HepG2 (cell line): ENCODE results near the gene ALKBH4. TPM values are rescaled to one million over a fixed set of nuclear protein-coding genes. Genes with fewer than 3 reads are reported as not detected.
A peak's percentile ranks its signal among the peaks of the same experiment; 100 is the strongest.

ENCODE experiments used
- FOXC1 ChIP-seq: sonication (generic); formaldehyde crosslinking; IDR thresholded peaks from 2 replicates; pipeline ENCODE4 v1.8.0; 2022; ENCODE audit warnings: mild to moderate bottlenecking, missing genetic modification reagents, borderline replicate concordance
- HOXD1 ChIP-seq: sonication (generic); formaldehyde crosslinking; IDR thresholded peaks from 2 replicates; pipeline ENCODE4 v1.5.0; 2020; ENCODE audit warnings: missing genetic modification reagents
- REPIN1 ChIP-seq: sonication (generic); formaldehyde crosslinking; IDR thresholded peaks from 2 replicates; pipeline ENCODE4 v1.8.0; 2022; ENCODE audit warnings: missing genetic modification reagents, low read depth, mild to moderate bottlenecking, borderline replicate concordance
- ZC3H4 ChIP-seq: sonication (generic); formaldehyde crosslinking; IDR thresholded peaks from 2 replicates; pipeline ENCODE4 v1.4.0; 2020; ENCODE audit warnings: missing genetic modification reagents, borderline replicate concordance
- ZNF121 ChIP-seq: sonication (generic); formaldehyde crosslinking; IDR thresholded peaks from 2 replicates; pipeline ENCODE4 v1.5.0; 2020; ENCODE audit warnings: mild to moderate bottlenecking, missing genetic modification reagents
- ZNF230 ChIP-seq: sonication (generic); formaldehyde crosslinking; IDR thresholded peaks from 2 replicates; pipeline ENCODE4 v1.4.0; 2020; ENCODE audit warnings: mild to moderate bottlenecking, missing genetic modification reagents
- polyA plus RNA-seq, 8 experiments: library from polyadenylated mRNA; depleted of rRNA in 3 of 8; stranded (reverse) in 7 of 8; unstranded in 1 of 8; fragments of >200 nt; fragmentation: Illumina TruSeq in 4 of 8; extraction: Trizol in 4 of 8; gene quantifications; 2 replicates each; pipeline versions ENCODE4 v1.2.1 to v1.2.3, GENCODE V29; 2011 to 2016; ENCODE audit warnings: low read depth in 4 of 8, missing spikeins in 1 of 8, mixed read lengths in 1 of 8; ENCODE audit not compliant: insufficient read depth in 1 of 8
- total RNA-seq, 5 experiments: library from RNA; depleted of rRNA; stranded (reverse); fragments of >200 nt; fragmentation: Illumina TruSeq; extraction: Trizol; gene quantifications; 2 replicates each; pipeline ENCODE4 v1.2.3, GENCODE V29; 2016; ENCODE audit warnings: low read depth in 1 of 5
- TF ChIP-seq, protein P1 (sequence below), 2 experiments: sonication (generic) in 1 of 2; formaldehyde crosslinking in 1 of 2; IDR thresholded peaks; 2 replicates each; pipeline versions ENCODE4 v1.4.0 to v1.6.1; 2018 to 2020; ENCODE audit warnings: missing genetic modification reagents in 2 of 2, borderline replicate concordance in 1 of 2, low read depth in 1 of 2, mild to moderate bottlenecking in 1 of 2, missing biosample characterization in 1 of 2
- TF ChIP-seq, protein P2 (sequence below): sonication (generic); formaldehyde crosslinking; IDR thresholded peaks from 2 replicates; pipeline ENCODE4 v1.4.0; 2020; ENCODE audit warnings: missing genetic modification reagents
- TF ChIP-seq, protein P3 (sequence below): sonication (generic); formaldehyde crosslinking; IDR thresholded peaks from 2 replicates; pipeline ENCODE4 v1.4.0; 2020; ENCODE audit warnings: mild to moderate bottlenecking, missing genetic modification reagents
- TF ChIP-seq, protein P4 (sequence below): sonication (generic); formaldehyde crosslinking; IDR thresholded peaks from 2 replicates; pipeline ENCODE4 v1.5.1; 2020; ENCODE audit warnings: mild to moderate bottlenecking, missing genetic modification reagents
- TF ChIP-seq, protein P5 (sequence below): sonication (generic); formaldehyde crosslinking; IDR thresholded peaks from 2 replicates; pipeline ENCODE4 v1.9.0; 2021; ENCODE audit warnings: mild to moderate bottlenecking, missing genetic modification reagents

Gene ALKBH4
- total and polyA plus RNA-seq, 2 of the 13 experiments (the other 11 are each of a cell fraction or from before 2014, with no cell fraction given): 2.6 to 8.8 TPM

DNA sequence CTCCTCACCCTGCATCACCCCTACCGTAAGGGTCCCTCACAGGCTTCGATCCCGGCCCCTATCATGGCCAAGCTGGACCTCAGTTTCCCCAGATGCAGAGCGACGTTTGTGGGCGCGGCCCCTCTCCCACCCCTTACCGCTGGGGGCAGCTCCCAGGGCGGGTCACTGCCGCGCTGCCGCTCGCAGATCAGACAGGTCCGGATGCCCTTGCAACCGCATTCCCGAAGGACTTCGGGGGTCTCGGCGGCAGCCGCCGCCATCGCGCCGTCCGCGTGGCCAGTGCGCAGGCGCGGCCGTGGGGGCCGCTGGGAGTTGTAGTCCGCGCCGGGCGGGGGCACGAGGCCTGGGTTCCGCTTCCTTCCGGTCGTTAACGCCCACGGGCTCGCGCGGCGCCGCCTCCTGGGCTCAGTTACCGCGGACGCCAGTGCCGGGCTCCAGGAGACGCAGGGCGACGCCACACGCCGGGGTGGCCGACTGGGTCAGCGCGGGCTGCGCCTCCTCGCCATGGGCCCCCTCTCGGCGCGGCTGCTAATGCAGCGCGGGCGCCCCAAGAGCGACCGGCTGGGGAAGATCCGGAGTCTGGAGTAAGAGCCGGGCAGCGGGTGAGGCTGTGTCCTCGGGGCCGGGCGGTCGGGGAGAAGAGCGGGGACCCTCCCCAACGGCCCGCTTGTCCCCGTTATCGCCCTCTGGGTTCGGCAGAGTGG is at the start of gene ALKBH4, which contains the start of gene LRWD1 (continued):
- TF ChIP-seq REPIN1 (CRISPR knock-in tag) (peak; percentile 77; the same call in 1 of the 2 replicates), ZNF230 (CRISPR knock-in tag) (peak; percentile 43; the same call in 1 of the 2 replicates), ZC3H4 (CRISPR knock-in tag) (no peak), ZNF121 (CRISPR knock-in tag) (no peak), HOXD1 (CRISPR knock-in tag) (peak; percentile 21; the same call in 1 of the 2 replicates), FOXC1 (CRISPR knock-in tag) (peak; percentile 78; the same call in 1 of the 2 replicates)
- TF ChIP-seq, protein P1, sequence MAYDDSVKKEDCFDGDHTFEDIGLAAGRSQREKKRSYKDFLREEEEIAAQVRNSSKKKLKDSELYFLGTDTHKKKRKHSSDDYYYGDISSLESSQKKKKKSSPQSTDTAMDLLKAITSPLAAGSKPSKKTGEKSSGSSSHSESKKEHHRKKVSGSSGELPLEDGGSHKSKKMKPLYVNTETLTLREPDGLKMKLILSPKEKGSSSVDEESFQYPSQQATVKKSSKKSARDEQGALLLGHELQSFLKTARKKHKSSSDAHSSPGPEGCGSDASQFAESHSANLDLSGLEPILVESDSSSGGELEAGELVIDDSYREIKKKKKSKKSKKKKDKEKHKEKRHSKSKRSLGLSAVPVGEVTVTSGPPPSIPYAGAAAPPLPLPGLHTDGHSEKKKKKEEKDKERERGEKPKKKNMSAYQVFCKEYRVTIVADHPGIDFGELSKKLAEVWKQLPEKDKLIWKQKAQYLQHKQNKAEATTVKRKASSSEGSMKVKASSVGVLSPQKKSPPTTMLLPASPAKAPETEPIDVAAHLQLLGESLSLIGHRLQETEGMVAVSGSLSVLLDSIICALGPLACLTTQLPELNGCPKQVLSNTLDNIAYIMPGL (CRISPR knock-in tag; IDR thresholded peaks at IDR 0.05; ENCODE audit: borderline replicate concordance in 1 of 2, low read depth in 1 of 2): peak; percentile 72 to 73; a peak in 3 of 4 replicates
- TF ChIP-seq, protein P2, sequence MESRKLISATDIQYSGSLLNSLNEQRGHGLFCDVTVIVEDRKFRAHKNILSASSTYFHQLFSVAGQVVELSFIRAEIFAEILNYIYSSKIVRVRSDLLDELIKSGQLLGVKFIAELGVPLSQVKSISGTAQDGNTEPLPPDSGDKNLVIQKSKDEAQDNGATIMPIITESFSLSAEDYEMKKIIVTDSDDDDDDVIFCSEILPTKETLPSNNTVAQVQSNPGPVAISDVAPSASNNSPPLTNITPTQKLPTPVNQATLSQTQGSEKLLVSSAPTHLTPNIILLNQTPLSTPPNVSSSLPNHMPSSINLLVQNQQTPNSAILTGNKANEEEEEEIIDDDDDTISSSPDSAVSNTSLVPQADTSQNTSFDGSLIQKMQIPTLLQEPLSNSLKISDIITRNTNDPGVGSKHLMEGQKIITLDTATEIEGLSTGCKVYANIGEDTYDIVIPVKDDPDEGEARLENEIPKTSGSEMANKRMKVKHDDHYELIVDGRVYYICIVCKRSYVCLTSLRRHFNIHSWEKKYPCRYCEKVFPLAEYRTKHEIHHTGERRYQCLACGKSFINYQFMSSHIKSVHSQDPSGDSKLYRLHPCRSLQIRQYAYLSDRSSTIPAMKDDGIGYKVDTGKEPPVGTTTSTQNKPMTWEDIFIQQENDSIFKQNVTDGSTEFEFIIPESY (CRISPR knock-in tag): no peak
- TF ChIP-seq, protein P3, sequence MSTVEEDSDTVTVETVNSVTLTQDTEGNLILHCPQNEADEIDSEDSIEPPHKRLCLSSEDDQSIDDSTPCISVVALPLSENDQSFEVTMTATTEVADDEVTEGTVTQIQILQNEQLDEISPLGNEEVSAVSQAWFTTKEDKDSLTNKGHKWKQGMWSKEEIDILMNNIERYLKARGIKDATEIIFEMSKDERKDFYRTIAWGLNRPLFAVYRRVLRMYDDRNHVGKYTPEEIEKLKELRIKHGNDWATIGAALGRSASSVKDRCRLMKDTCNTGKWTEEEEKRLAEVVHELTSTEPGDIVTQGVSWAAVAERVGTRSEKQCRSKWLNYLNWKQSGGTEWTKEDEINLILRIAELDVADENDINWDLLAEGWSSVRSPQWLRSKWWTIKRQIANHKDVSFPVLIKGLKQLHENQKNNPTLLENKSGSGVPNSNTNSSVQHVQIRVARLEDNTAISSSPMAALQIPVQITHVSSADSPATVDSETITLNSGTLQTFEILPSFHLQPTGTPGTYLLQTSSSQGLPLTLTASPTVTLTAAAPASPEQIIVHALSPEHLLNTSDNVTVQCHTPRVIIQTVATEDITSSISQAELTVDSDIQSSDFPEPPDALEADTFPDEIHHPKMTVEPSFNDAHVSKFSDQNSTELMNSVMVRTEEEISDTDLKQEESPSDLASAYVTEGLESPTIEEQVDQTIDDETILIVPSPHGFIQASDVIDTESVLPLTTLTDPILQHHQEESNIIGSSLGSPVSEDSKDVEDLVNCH (CRISPR knock-in tag): no peak
- TF ChIP-seq, protein P4, sequence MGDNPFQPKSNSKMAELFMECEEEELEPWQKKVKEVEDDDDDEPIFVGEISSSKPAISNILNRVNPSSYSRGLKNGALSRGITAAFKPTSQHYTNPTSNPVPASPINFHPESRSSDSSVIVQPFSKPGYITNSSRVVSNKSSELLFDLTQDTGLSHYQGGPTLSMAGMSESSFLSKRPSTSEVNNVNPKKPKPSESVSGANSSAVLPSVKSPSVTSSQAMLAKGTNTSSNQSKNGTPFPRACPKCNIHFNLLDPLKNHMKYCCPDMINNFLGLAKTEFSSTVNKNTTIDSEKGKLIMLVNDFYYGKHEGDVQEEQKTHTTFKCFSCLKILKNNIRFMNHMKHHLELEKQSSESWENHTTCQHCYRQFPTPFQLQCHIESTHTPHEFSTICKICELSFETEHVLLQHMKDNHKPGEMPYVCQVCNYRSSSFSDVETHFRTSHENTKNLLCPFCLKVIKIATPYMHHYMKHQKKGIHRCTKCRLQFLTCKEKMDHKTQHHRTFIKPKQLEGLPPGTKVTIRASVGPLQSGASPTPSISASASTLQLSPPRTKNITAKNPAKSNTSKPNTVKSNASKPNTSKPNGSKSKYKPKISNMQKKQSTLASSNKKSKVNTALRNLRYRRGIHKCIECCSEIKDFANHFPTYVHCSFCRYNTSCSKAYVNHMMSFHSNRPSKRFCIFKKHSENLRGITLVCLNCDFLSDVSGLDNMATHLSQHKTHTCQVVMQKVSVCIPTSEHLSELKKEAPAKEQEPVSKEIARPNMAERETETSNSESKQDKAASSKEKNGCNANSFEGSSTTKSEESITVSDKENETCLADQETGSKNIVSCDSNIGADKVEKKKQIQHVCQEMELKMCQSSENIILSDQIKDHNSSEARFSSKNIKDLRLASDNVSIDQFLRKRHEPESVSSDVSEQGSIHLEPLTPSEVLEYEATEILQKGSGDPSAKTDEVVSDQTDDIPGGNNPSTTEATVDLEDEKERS: no peak
- TF ChIP-seq, protein P5, sequence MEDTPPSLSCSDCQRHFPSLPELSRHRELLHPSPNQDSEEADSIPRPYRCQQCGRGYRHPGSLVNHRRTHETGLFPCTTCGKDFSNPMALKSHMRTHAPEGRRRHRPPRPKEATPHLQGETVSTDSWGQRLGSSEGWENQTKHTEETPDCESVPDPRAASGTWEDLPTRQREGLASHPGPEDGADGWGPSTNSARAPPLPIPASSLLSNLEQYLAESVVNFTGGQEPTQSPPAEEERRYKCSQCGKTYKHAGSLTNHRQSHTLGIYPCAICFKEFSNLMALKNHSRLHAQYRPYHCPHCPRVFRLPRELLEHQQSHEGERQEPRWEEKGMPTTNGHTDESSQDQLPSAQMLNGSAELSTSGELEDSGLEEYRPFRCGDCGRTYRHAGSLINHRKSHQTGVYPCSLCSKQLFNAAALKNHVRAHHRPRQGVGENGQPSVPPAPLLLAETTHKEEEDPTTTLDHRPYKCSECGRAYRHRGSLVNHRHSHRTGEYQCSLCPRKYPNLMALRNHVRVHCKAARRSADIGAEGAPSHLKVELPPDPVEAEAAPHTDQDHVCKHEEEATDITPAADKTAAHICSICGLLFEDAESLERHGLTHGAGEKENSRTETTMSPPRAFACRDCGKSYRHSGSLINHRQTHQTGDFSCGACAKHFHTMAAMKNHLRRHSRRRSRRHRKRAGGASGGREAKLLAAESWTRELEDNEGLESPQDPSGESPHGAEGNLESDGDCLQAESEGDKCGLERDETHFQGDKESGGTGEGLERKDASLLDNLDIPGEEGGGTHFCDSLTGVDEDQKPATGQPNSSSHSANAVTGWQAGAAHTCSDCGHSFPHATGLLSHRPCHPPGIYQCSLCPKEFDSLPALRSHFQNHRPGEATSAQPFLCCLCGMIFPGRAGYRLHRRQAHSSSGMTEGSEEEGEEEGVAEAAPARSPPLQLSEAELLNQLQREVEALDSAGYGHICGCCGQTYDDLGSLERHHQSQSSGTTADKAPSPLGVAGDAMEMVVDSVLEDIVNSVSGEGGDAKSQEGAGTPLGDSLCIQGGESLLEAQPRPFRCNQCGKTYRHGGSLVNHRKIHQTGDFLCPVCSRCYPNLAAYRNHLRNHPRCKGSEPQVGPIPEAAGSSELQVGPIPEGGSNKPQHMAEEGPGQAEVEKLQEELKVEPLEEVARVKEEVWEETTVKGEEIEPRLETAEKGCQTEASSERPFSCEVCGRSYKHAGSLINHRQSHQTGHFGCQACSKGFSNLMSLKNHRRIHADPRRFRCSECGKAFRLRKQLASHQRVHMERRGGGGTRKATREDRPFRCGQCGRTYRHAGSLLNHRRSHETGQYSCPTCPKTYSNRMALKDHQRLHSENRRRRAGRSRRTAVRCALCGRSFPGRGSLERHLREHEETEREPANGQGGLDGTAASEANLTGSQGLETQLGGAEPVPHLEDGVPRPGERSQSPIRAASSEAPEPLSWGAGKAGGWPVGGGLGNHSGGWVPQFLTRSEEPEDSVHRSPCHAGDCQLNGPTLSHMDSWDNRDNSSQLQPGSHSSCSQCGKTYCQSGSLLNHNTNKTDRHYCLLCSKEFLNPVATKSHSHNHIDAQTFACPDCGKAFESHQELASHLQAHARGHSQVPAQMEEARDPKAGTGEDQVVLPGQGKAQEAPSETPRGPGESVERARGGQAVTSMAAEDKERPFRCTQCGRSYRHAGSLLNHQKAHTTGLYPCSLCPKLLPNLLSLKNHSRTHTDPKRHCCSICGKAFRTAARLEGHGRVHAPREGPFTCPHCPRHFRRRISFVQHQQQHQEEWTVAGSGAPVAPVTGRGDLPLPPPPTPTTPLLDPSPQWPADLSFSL (CRISPR knock-in tag): no peak
